GM10847 (cell line): Measurements from ENCODE around the gene MVP.

Source experiments
- POLR2A ChIP-seq: IDR thresholded peaks from 2 replicates; pipeline ENCODE4 v1.6.1; 2011; ENCODE audit not compliant: insufficient read length; ENCODE audit errors: extremely low read depth

Gene MVP

GRCh38 chr16:29804020-29804419, 16.2 kb upstream of the MVP start:
- no peak for TF ChIP-seq POLR2A

GRCh38 chr16:29804455-29805231, 15.6 kb upstream of the MVP start:
- TF ChIP-seq POLR2A = no peak

GRCh38 chr16:29805232-29806098, 14.8 kb upstream of the MVP start:
- TF ChIP-seq POLR2A = peak; percentile 65

- TF ChIP-seq POLR2A = no peak
Observed at GRCh38 chr16:29806099-29806579, 14.1 kb upstream of the MVP start, which contains the start of gene MAZ. MAZ (plus strand) TSS chr16:29806529; CDS start chr16:29806702, 173 bp downstream.

GRCh38 chr16:29806641-29807425, 13.4 kb upstream of the MVP start:
- peak; percentile 14 for TF ChIP-seq POLR2A

GRCh38 chr16:29807426-29808218, 12.6 kb upstream of the MVP start:
- peak; percentile 48 for TF ChIP-seq POLR2A

- no peak for TF ChIP-seq POLR2A
Observed at GRCh38 chr16:29808219-29808900, 11.9 kb upstream of the MVP start.

- TF ChIP-seq POLR2A = no peak
Observed at GRCh38 chr16:29809031-29809747, 11.1 kb upstream of the MVP start.

- no peak for TF ChIP-seq POLR2A
Observed at GRCh38 chr16:29809850-29810698, 10.2 kb upstream of the MVP start.

DNA sequence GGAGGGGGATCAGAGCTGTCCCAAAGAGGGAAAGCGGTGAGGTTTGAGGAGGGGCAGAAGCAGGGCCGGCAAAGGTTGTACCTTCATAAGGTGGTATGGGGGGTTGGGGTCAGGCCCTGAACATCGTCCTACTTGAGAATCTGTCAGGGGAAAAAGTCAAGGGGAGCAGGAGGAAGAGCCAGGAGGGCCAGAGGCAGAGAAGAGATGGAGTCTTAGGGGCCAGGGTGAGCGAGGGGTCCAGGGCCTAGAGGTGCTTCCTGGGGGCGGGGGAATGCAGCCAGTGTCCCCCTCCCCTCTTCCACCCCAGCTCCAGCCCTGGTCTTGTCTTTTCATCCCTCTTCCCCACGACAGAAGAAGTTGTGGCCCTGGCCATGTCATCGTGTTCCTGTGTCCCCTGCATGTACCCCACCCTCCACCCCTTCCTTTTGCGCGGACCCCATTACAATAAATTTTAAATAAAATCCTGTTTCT, 9.5 kb upstream of the MVP start:
- no peak for TF ChIP-seq POLR2A

GRCh38 chr16:29811170-29811895, 8.9 kb upstream of the MVP start:
- TF ChIP-seq POLR2A = peak; percentile 18
